Memory B cell (primary cell): ENCODE results near the gene ITPRID1.
A peak's percentile ranks its signal among the peaks of the same experiment; 100 is the strongest.
"Not testable (repeated sequence)": the region's sequence is repeated elsewhere in the genome, so short reads cannot be mapped to it uniquely, and the experiment has no call there.

Experiments used
- ATAC-seq: fragments of 150-1000 bp; cut with Tn5 transposase; 2 replicates; pipeline ENCODE4 v1.10.0; 2021; ENCODE audit warnings: low read depth, mild to moderate bottlenecking, moderate library complexity
- DNase-seq, 2 donors: peaks; one replicate each; pipeline ENCODE4 v3.0.0; 2022; ENCODE audit warnings: low spot score in 2 of 2
- H3K27ac Mint-ChIP-seq: one replicate; pipeline ENCODE4 v1.8.0; 2022; ENCODE audit warnings: mild to moderate bottlenecking, moderate library complexity, mixed read lengths
- H3K27me3 Mint-ChIP-seq: one replicate; pipeline ENCODE4 v1.8.0; 2022; ENCODE audit warnings: mixed read lengths
- H3K36me3 Mint-ChIP-seq: one replicate; pipeline ENCODE4 v1.8.0; 2022; ENCODE audit warnings: mild to moderate bottlenecking, mixed read lengths
- H3K4me1 Mint-ChIP-seq: one replicate; pipeline ENCODE4 v1.8.0; 2022; ENCODE audit warnings: mixed read lengths
- H3K4me3 Mint-ChIP-seq: one replicate; pipeline ENCODE4 v1.8.0; 2022; ENCODE audit warnings: mild to moderate bottlenecking, moderate library complexity, mixed read lengths
- H3K9me3 Mint-ChIP-seq: one replicate; pipeline ENCODE4 v1.8.0; 2022; ENCODE audit warnings: mixed read lengths

Gene ITPRID1

GRCh38 chr7:31513790-31514189 lies at the start of gene ITPRID1:
TSS of gene ITPRID1 (plus strand) at chr7:31514090. CDS start at chr7:31553025, 38,935 bp downstream.
- DNase-seq (no peak), ATAC-seq (no peak)
- H3K9me3 Mint-ChIP-seq = peaks cover 2% of the 10 kb centered on the region
- peaks cover 2% of the 10 kb centered on the region for H3K27me3 Mint-ChIP-seq
- no peak within 1 kb of the TSS for H3K4me3 Mint-ChIP-seq
- H3K27ac Mint-ChIP-seq = no peak within 1 kb of the TSS
- no peaks in the 10 kb centered on the region for H3K4me1 Mint-ChIP-seq
- H3K36me3 Mint-ChIP-seq = no peaks in the 10 kb centered on the region

GRCh38 chr7:31464601-31465000 lies 49.3 kb upstream of the ITPRID1 start:
- Mint-ChIP-seq H3K27ac (no peak overlapping the region), H3K27me3 (peaks cover 4% of the 10 kb centered on the region), H3K9me3 (no peaks in the 10 kb centered on the region), H3K4me1 (no peaks in the 10 kb centered on the region), H3K36me3 (no peaks in the 10 kb centered on the region), H3K4me3 (no peak overlapping the region)
- ATAC-seq (no peak), DNase-seq (no peak)

- Mint-ChIP-seq H3K4me3 (no peak overlapping the region), H3K36me3 (no peaks in the 10 kb centered on the region), H3K27ac (no peak overlapping the region), H3K9me3 (no peaks in the 10 kb centered on the region), H3K27me3 (peaks cover 4% of the 10 kb centered on the region), H3K4me1 (no peaks in the 10 kb centered on the region)
- ATAC-seq = no peak
- DNase-seq = no peak
Measured at GRCh38 chr7:31465285-31465684, 48.6 kb upstream of the ITPRID1 start.

- ATAC-seq (no peak), DNase-seq (no peak)
- Mint-ChIP-seq H3K4me1 (no peaks in the 10 kb centered on the region), H3K27ac (no peak overlapping the region), H3K36me3 (no peaks in the 10 kb centered on the region), H3K9me3 (no peaks in the 10 kb centered on the region), H3K4me3 (no peak overlapping the region), H3K27me3 (peaks cover 7% of the 10 kb centered on the region)
Measured at GRCh38 chr7:31466036-31466435, 47.9 kb upstream of the ITPRID1 start.

- not testable (repeated sequence) for DNase-seq, H3K27me3 Mint-ChIP-seq, H3K27ac Mint-ChIP-seq, H3K36me3 Mint-ChIP-seq, ATAC-seq, H3K9me3 Mint-ChIP-seq, H3K4me3 Mint-ChIP-seq, H3K4me1 Mint-ChIP-seq
Measured at GRCh38 chr7:31470883-31471282, 43.0 kb upstream of the ITPRID1 start.

GRCh38 chr7:31475368-31475767 lies 38.5 kb upstream of the ITPRID1 start:
- Mint-ChIP-seq H3K27ac (no peak overlapping the region), H3K27me3 (peaks cover 4% of the 10 kb centered on the region), H3K4me3 (no peak overlapping the region), H3K36me3 (no peaks in the 10 kb centered on the region), H3K4me1 (peaks cover 7% of the 10 kb centered on the region), H3K9me3 (no peaks in the 10 kb centered on the region)
- DNase-seq (no peak), ATAC-seq (no peak)

- Mint-ChIP-seq H3K9me3 (no peaks in the 10 kb centered on the region), H3K4me3 (no peak overlapping the region), H3K36me3 (no peaks in the 10 kb centered on the region), H3K27ac (no peak overlapping the region), H3K4me1 (peaks cover 7% of the 10 kb centered on the region), H3K27me3 (peaks cover 2% of the 10 kb centered on the region)
- ATAC-seq = no peak
- DNase-seq = no peak
Measured at GRCh38 chr7:31476073-31476745, 37.7 kb upstream of the ITPRID1 start.

GRCh38 chr7:31476941-31477677 lies 36.8 kb upstream of the ITPRID1 start:
- H3K4me1 Mint-ChIP-seq = peaks cover 7% of the 10 kb centered on the region
- H3K27ac Mint-ChIP-seq = no peak overlapping the region
- H3K27me3 Mint-ChIP-seq = peaks cover 2% of the 10 kb centered on the region
- ATAC-seq (no peak), DNase-seq (no peak)
- no peak overlapping the region for H3K4me3 Mint-ChIP-seq
- no peaks in the 10 kb centered on the region for H3K9me3 Mint-ChIP-seq
- H3K36me3 Mint-ChIP-seq = no peaks in the 10 kb centered on the region

- H3K4me1 Mint-ChIP-seq = peaks cover 7% of the 10 kb centered on the region
- no peak overlapping the region for H3K4me3 Mint-ChIP-seq
- H3K27ac Mint-ChIP-seq = no peak overlapping the region
- ATAC-seq = no peak
- H3K36me3 Mint-ChIP-seq = no peaks in the 10 kb centered on the region
- H3K27me3 Mint-ChIP-seq = peaks cover 2% of the 10 kb centered on the region
- H3K9me3 Mint-ChIP-seq = no peaks in the 10 kb centered on the region
- DNase-seq = no peak
Measured at GRCh38 chr7:31478018-31478417, 35.9 kb upstream of the ITPRID1 start.

GRCh38 chr7:31478721-31479120 lies 35.2 kb upstream of the ITPRID1 start:
- H3K27ac Mint-ChIP-seq = no peak overlapping the region
- H3K27me3 Mint-ChIP-seq = peaks cover 2% of the 10 kb centered on the region
- peaks cover 7% of the 10 kb centered on the region for H3K4me1 Mint-ChIP-seq
- DNase-seq (no peak), ATAC-seq (peak; percentile 70)
- no peak overlapping the region for H3K4me3 Mint-ChIP-seq
- H3K36me3 Mint-ChIP-seq = no peaks in the 10 kb centered on the region
- H3K9me3 Mint-ChIP-seq = no peaks in the 10 kb centered on the region

- Mint-ChIP-seq H3K4me3 (no peak overlapping the region), H3K27ac (no peak overlapping the region), H3K36me3 (no peaks in the 10 kb centered on the region), H3K4me1 (no peaks in the 10 kb centered on the region), H3K27me3 (peaks cover 6% of the 10 kb centered on the region), H3K9me3 (peaks cover 2% of the 10 kb centered on the region)
- ATAC-seq = no peak
- no peak for DNase-seq
Measured at GRCh38 chr7:31487071-31487470, 26.8 kb upstream of the ITPRID1 start.

GRCh38 chr7:31487476-31487875 lies 26.4 kb upstream of the ITPRID1 start:
- H3K4me1 Mint-ChIP-seq = no peaks in the 10 kb centered on the region
- DNase-seq = no peak
- H3K27me3 Mint-ChIP-seq = peaks cover 6% of the 10 kb centered on the region
- no peaks in the 10 kb centered on the region for H3K36me3 Mint-ChIP-seq
- H3K9me3 Mint-ChIP-seq = peaks cover 2% of the 10 kb centered on the region
- no peak overlapping the region for H3K4me3 Mint-ChIP-seq
- H3K27ac Mint-ChIP-seq = no peak overlapping the region
- ATAC-seq = no peak

- Mint-ChIP-seq H3K4me1 (no peaks in the 10 kb centered on the region), H3K27ac (no peak overlapping the region), H3K9me3 (peaks cover 2% of the 10 kb centered on the region), H3K4me3 (no peak overlapping the region), H3K27me3 (peaks cover 7% of the 10 kb centered on the region), H3K36me3 (no peaks in the 10 kb centered on the region)
- peak; percentile 26 for ATAC-seq
- DNase-seq = no peak
Measured at GRCh38 chr7:31488562-31489203, 25.2 kb upstream of the ITPRID1 start.

GRCh38 chr7:31490796-31491314 lies 23.0 kb upstream of the ITPRID1 start:
- Mint-ChIP-seq H3K9me3 (peaks cover 2% of the 10 kb centered on the region), H3K27me3 (peaks cover 7% of the 10 kb centered on the region), H3K36me3 (no peaks in the 10 kb centered on the region), H3K4me3 (no peak overlapping the region), H3K27ac (no peak overlapping the region), H3K4me1 (no peaks in the 10 kb centered on the region)
- DNase-seq (no peak), ATAC-seq (no peak)
